ENCODE results near the gene PRR15L. TPM values are rescaled to one million over a fixed set of nuclear protein-coding genes. Genes with fewer than 3 reads are reported as not detected.

PRR15L gene
- total RNA-seq, 1 donor from 2014 or later: not detected

DNA sequence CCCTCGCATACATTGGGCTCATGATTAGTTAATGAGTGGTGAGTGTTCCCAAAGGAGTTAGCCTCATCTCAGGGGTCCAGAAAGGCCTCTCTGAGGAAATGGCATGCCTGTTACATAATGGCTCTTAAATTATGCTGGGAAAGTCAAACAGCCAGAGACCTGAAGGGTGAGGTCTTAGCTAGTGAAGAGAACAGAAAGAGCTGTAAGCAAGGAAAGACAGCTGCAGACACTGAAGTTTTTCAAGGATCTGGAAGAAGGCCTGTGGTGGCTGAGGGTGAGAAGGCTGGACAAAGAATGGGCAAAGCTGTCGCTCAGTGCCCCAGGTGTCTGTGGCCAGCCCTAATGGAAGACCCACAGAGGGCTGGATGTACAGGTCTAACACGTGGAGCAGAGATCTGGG is 51.2 kb downstream of the PRR15L start:
- Mint-ChIP-seq H3K4me1 (ENCODE audit: low read depth) (peaks cover 60% of the 10 kb centered on the region), H3K4me3 (ENCODE audit: unreplicated experiment) (no peak overlapping the region), H3K27ac (ENCODE audit: unreplicated experiment) (peak overlapping the region; percentile 96), H3K9me3 (ENCODE audit: low read depth) (no peaks in the 10 kb centered on the region), H3K36me3 (ENCODE audit: low read depth) (peaks cover 4% of the 10 kb centered on the region), H3K27me3 (ENCODE audit: low read depth) (no peaks in the 10 kb centered on the region)
- TF ChIP-seq, protein P1, sequence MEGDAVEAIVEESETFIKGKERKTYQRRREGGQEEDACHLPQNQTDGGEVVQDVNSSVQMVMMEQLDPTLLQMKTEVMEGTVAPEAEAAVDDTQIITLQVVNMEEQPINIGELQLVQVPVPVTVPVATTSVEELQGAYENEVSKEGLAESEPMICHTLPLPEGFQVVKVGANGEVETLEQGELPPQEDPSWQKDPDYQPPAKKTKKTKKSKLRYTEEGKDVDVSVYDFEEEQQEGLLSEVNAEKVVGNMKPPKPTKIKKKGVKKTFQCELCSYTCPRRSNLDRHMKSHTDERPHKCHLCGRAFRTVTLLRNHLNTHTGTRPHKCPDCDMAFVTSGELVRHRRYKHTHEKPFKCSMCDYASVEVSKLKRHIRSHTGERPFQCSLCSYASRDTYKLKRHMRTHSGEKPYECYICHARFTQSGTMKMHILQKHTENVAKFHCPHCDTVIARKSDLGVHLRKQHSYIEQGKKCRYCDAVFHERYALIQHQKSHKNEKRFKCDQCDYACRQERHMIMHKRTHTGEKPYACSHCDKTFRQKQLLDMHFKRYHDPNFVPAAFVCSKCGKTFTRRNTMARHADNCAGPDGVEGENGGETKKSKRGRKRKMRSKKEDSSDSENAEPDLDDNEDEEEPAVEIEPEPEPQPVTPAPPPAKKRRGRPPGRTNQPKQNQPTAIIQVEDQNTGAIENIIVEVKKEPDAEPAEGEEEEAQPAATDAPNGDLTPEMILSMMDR (IDR thresholded peaks at IDR 0.05): no peak
- no peak for DNase-seq (ENCODE audit: low spot score)

DNA sequence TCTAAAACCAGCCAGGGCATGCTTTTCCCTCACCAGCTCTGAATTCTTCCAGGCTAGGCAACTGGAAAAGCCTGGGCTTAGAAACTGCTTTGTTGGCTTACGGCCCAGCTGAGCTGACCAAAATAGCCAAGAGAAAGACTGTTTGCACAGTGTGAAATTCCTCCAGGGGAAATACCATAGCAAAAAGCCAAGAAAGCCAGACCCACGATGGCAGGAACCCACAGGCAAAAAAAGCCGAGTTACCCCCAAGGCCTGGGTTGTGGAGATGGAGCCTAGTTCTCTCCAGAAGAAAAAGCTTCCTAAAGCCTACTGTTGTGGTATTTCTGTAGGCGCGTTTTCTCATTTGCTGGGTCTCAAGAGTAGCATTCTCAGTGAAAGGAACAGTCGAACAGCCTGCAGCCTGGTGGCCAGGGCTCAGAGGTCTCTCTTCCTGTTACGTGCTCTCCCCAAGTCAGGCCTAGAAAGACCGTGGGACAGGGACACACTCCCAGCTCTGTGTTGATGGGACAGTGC is 52.4 kb downstream of the PRR15L start:
- Mint-ChIP-seq H3K9me3 (ENCODE audit: low read depth) (no peaks in the 10 kb centered on the region), H3K27ac (ENCODE audit: unreplicated experiment) (peak overlapping the region; percentile 96), H3K4me1 (ENCODE audit: low read depth) (peaks cover 70% of the 10 kb centered on the region), H3K36me3 (ENCODE audit: low read depth) (peaks cover 4% of the 10 kb centered on the region), H3K4me3 (ENCODE audit: unreplicated experiment) (peak overlapping the region; percentile 46), H3K27me3 (ENCODE audit: low read depth) (no peaks in the 10 kb centered on the region)
- DNase-seq (ENCODE audit: low spot score): no peak
- TF ChIP-seq, protein P1 (IDR thresholded peaks at IDR 0.05): no peak

DNA sequence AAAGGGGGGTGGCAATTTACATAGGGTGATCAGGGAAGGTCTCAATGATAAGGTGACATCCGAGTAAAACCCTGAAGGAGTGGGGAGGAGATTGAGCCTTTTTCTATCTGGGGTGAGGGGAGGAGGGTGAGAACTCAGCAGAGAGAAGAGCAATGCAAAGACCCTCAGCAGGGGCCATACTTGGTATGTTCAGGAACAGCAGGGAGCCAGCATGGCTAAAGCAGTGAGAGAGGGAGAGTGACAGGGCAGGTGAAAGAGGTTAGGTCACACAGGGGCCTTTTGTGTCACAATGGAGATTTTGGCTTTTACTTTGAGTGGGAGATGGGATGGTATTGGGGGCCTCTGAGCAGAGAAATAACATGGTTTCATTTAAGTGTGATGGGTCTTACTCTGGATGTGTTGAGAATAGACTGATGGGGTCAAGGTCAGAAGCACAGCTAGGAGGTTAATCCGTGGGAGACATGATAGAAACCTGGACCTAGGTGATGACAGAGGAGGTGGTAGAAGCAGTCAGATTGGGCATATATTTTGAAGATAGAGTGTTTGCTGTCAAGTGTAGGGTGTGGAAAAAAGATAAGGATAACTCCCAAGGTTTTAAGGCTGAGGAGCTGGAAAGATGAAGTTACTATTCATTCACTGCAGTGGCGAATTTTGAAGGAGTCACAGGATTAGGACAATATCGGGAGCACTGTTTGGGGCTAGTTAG is 55.5 kb downstream of the PRR15L start:
- no peak for DNase-seq (ENCODE audit: low spot score)
- TF ChIP-seq, protein P1 (IDR thresholded peaks at IDR 0.05): no peak
- no peak overlapping the region for H3K27ac Mint-ChIP-seq (ENCODE audit: unreplicated experiment)
- H3K4me1 Mint-ChIP-seq (ENCODE audit: low read depth): peaks cover 73% of the 10 kb centered on the region
- no peak overlapping the region for H3K4me3 Mint-ChIP-seq (ENCODE audit: unreplicated experiment)
- H3K27me3 Mint-ChIP-seq (ENCODE audit: low read depth): no peaks in the 10 kb centered on the region
- H3K9me3 Mint-ChIP-seq (ENCODE audit: low read depth): no peaks in the 10 kb centered on the region
- no peaks in the 10 kb centered on the region for H3K36me3 Mint-ChIP-seq (ENCODE audit: low read depth)

Other genes with a start within 250 kb of the PRR15L start
- not detected in 3 replicates for gene TBX21, start 224.6 kb downstream of the PRR15L start, total RNA-seq
- 17.4 to 28.1 TPM (median 20.3 TPM) in 3 replicates for gene OSBPL7, start 136.1 kb downstream of the PRR15L start, total RNA-seq
- 23.9 to 25.4 TPM (median 24.8 TPM) in 3 replicates for gene MRPL10, start 126.3 kb downstream of the PRR15L start, total RNA-seq
- gene LRRC46, start 126.2 kb downstream of the PRR15L start, total RNA-seq: 0.35 to 0.65 TPM in 2 of 3 replicates, not detected in the other
- 14.9 to 32.9 TPM (median 15.7 TPM) in 3 replicates for gene SCRN2, start 116.6 kb downstream of the PRR15L start, total RNA-seq
- gene SP6, start 106.7 kb downstream of the PRR15L start, total RNA-seq: 0.05 to 0.15 TPM (median 0.08 TPM) in 3 replicates
- 13.5 to 16.8 TPM (median 16.0 TPM) in 3 replicates for gene SP2, start 61.6 kb downstream of the PRR15L start, total RNA-seq
- gene PNPO, start 16.3 kb downstream of the PRR15L start, total RNA-seq: 6.3 to 9.0 TPM (median 8.2 TPM) in 3 replicates
- gene CDK5RAP3, start 13.2 kb upstream of the PRR15L start, total RNA-seq: 99.2 to 123 TPM (median 105 TPM) in 3 replicates
- 157 to 228 TPM (median 219 TPM) in 3 replicates for gene COPZ2, start 79.9 kb upstream of the PRR15L start, total RNA-seq
- 290 to 445 TPM (median 444 TPM) in 3 replicates for gene NFE2L1, start 90.5 kb upstream of the PRR15L start, total RNA-seq
- gene CBX1, start 143.6 kb upstream of the PRR15L start, total RNA-seq: 73.6 to 78.2 TPM (median 74.9 TPM) in 3 replicates
- gene SNX11, start 149.9 kb upstream of the PRR15L start, total RNA-seq: 22.3 to 24.7 TPM (median 22.5 TPM) in 3 replicates